ENCODE data around the gene SOS2. TPM values are rescaled to one million over a fixed set of nuclear protein-coding genes. Genes with fewer than 3 reads are reported as not detected.

Gene SOS2
- total and polyA plus RNA-seq, 2 of the 4 experiments (the other 2 are of a cell fraction) = 6.3 to 10.9 TPM

GRCh38 chr14:50229681-50230080 lies 1.7 kb downstream of the SOS2 start:
- no CpG with 5 or more reads among the region's 2 CpGs for WGBS, 2 experiments (ENCODE audit: extremely low coverage in 2 of 2, insufficient read length in 1 of 2)
- no peak overlapping the region for H2BK5ac ChIP-seq (ENCODE audit: low read depth, low read length, poor library complexity, severe bottlenecking)
- ChIA-PET CTCF (interaction anchor here (0.6 kb wide), 1 partner anchor 30 kb away, joined by 3 read pairs; no protein-coding TSS in a partner anchor), POLR2A (ENCODE audit: unreplicated experiment) (no interaction called here)
- H4K20me1 ChIP-seq (ENCODE audit: insufficient read depth, low read length) = peaks cover 46% of the 10 kb centered on the region
- no peak overlapping the region for H4K5ac ChIP-seq (ENCODE audit: low read depth, low read length)
- H3K27me3 ChIP-seq (ENCODE audit: control insufficient read depth, insufficient read depth, low read length) = no peaks in the 10 kb centered on the region
- no peak overlapping the region for H3K27ac ChIP-seq (ENCODE audit: insufficient read depth, low read length)
- H3K18ac ChIP-seq (ENCODE audit: low read depth, low read length) = no peak overlapping the region
- intact Hi-C loops (cut with micrococcal nuclease) = loop anchor here (10.0 kb wide), 1 partner anchor 305 kb away; the partner anchor contains the start of gene MAP4K5
- dilution Hi-C loops (cut with HindIII; ENCODE audit: low sequenced_read_pairs, unreplicated experiment) = no loop called here
- H3K4me2 ChIP-seq (ENCODE audit: low read depth, low read length) = peak overlapping the region; percentile 99
- no peaks in the 10 kb centered on the region for H3K9me3 ChIP-seq (ENCODE audit: control insufficient read depth, insufficient read depth, low read length)
- TSS peak; percentile 40 for BruUV-seq (replicated peaks)
- H3K36me3 ChIP-seq (ENCODE audit: control insufficient read depth, insufficient read depth, low read length) = no peaks in the 10 kb centered on the region
- H3K4me1 ChIP-seq (ENCODE audit: control insufficient read depth, insufficient read depth, low read length) = peaks cover 3% of the 10 kb centered on the region; the same call in 1 of the 2 replicates
- ATAC-seq (ENCODE audit: low read depth) (no peak), DNase-seq (no peak)
- H4K8ac ChIP-seq (ENCODE audit: low read depth in 2 of 2, low read length in 2 of 2) = no peak overlapping the region
- H3K4ac ChIP-seq (ENCODE audit: low read depth, low read length) = no peak overlapping the region
- H3K79me1 ChIP-seq (ENCODE audit: low read depth in 1 of 2, low read length in 2 of 2) = peaks cover 0 to 61% of the 10 kb centered on the region in 2 experiments; a peak in 2 of 4 replicates
- no peak overlapping the region for H2AK9ac ChIP-seq (replicated peaks; ENCODE audit: low read depth, low read length, poor library complexity)
- TF ChIP-seq RCOR1 (IDR thresholded peaks at IDR 0.05; ENCODE audit: insufficient replicate concordance, low read length) (no peak), NFE2L2 (IDR thresholded peaks at IDR 0.05; ENCODE audit: low read depth, low read length) (no peak), ELK1 (IDR thresholded peaks at IDR 0.05; ENCODE audit: borderline replicate concordance, low read depth, low read length) (no peak), CEBPB (IDR thresholded peaks at IDR 0.05; ENCODE audit: low read depth, low read length) (no peak), CTCF (conservative IDR thresholded peaks at IDR 0.05; ENCODE audit: low read depth, low read length) (no peak), CHD1 (IDR thresholded peaks at IDR 0.05; ENCODE audit: low read depth, low read length) (no peak), FOS (IDR thresholded peaks at IDR 0.05; ENCODE audit: low read depth, low read length) (no peak), MAFK (IDR thresholded peaks at IDR 0.05; ENCODE audit: low read depth, low read length) (no peak), USF2 (IDR thresholded peaks at IDR 0.05; ENCODE audit: low read depth, low read length) (no peak), SMC3 (IDR thresholded peaks at IDR 0.05; ENCODE audit: low read depth, low read length) (no peak), BHLHE40 (IDR thresholded peaks at IDR 0.05; ENCODE audit: low read depth, low read length) (no peak), POLR2A (IDR thresholded peaks at IDR 0.05; ENCODE audit: low read depth, low read length) (no peak), RAD21 (IDR thresholded peaks at IDR 0.05; ENCODE audit: low read length) (no peak), RFX5 (IDR thresholded peaks at IDR 0.05; ENCODE audit: low read depth, low read length) (no peak), MXI1 (IDR thresholded peaks at IDR 0.05; ENCODE audit: borderline replicate concordance, low read depth, low read length) (no peak), MAZ (IDR thresholded peaks at IDR 0.05; ENCODE audit: borderline replicate concordance, low read depth, low read length) (no peak)
- no peaks in the 10 kb centered on the region for H3K9me1 ChIP-seq (ENCODE audit: insufficient read depth, low read length)
- H3K4me3 ChIP-seq (ENCODE audit: insufficient read depth, low read depth, low read length) = peak overlapping the region; percentile 88; the same call in 1 of the 2 replicates
- H2BK20ac ChIP-seq (ENCODE audit: low read depth, low read length) = no peak overlapping the region
- H4K91ac ChIP-seq (ENCODE audit: insufficient read depth, low read depth, low read length) = no peak overlapping the region
- peak overlapping the region; percentile 49; the same call in 1 of the 2 replicates for H3K14ac ChIP-seq (replicated peaks; ENCODE audit: low read depth, low read length)
- H2AK5ac ChIP-seq (ENCODE audit: low read depth, low read length) = no peak overlapping the region
- H3K9ac ChIP-seq (ENCODE audit: low read depth, low read length) = peak overlapping the region; percentile 20; the same call in 1 of the 2 replicates
- no peak overlapping the region for H2BK120ac ChIP-seq (ENCODE audit: low read depth, low read length)
- H2AFZ ChIP-seq (replicated peaks; ENCODE audit: low read length, poor library complexity) = no peak overlapping the region
- H2BK15ac ChIP-seq (ENCODE audit: low read depth, low read length) = no peak overlapping the region
- peak overlapping the region; percentile 83; the same call in 1 of the 2 replicates for H3K23ac ChIP-seq (ENCODE audit: low read depth, low read length)
- in situ Hi-C loops (cut with MboI; ENCODE audit: low sequenced_read_pairs) = no loop called here
- no peak overlapping the region for H3K56ac ChIP-seq (ENCODE audit: extremely low read depth, insufficient read depth, low read length)
